Lower lobe of right lung (tissue), 2 donors: Measurements from ENCODE around the gene KLHL11. TPM values are rescaled to one million over a fixed set of nuclear protein-coding genes. Genes with fewer than 3 reads are reported as not detected.

Experiments
- ATAC-seq, 2 donors: fragments of 200-7000 bp; cut with Tn5 transposase; one replicate each; pipeline ENCODE4 v1.9.1; 2020 to 2022; ENCODE audit warnings: mild to moderate bottlenecking in 2 of 2, moderate library complexity in 2 of 2
- DNase-seq: peaks from one replicate; pipeline ENCODE4 v3.0.0-alpha.2; 2020
- H3K27ac ChIP-seq: fragments of 200-600 bp; one replicate; pipeline ENCODE4 v1.8.0; 2022
- H3K27me3 ChIP-seq: fragments of 200-600 bp; one replicate; pipeline ENCODE4 v1.8.0; 2022; ENCODE audit warnings: low read depth
- H3K36me3 ChIP-seq: fragments of 200-600 bp; one replicate; pipeline ENCODE4 v1.8.0; 2022; ENCODE audit warnings: mild to moderate bottlenecking
- H3K4me1 ChIP-seq: fragments of 200-600 bp; one replicate; pipeline ENCODE4 v1.8.0; 2022
- H3K4me3 ChIP-seq: fragments of 200-600 bp; one replicate; pipeline ENCODE4 v1.8.0; 2022; ENCODE audit warnings: mild to moderate bottlenecking
- H3K9me3 ChIP-seq: fragments of 200-600 bp; one replicate; pipeline ENCODE4 v1.8.0; 2022
- CTCF ChIP-seq: fragments of 200-600 bp; IDR thresholded peaks from one replicate; pipeline ENCODE4 v1.8.0; 2022; ENCODE audit warnings: antibody characterized with exemption, mild to moderate bottlenecking
- intact Hi-C: fragments of 100-400 bp; cut with DNase I; formaldehyde crosslinking; loops from one replicate; pipeline ENCODE4 v1.11.0; 2022
- long read RNA-seq: library from polyadenylated mRNA; unstranded; transcript quantifications from one replicate; pipeline ENCODE4 v2.0.0, GENCODE V29; 2021
- total RNA-seq: library from RNA; stranded (reverse); fragmentation: NEBNext Ultra II Directional; extraction: Animal tissue kit (Norgen Biotek cat#: 25700); gene quantifications from one replicate; pipeline ENCODE4 v1.2.1, GENCODE V29; 2021
- donor health status: DM: no; HTN: yes; CAD: no; lungs with severe emphysema.

Gene KLHL11
- 12.3 TPM for total RNA-seq
- long read RNA-seq, partial matches to known transcripts: 0 of 6 reads
- long read RNA-seq, other reads (novel, unspliced or antisense): 3 of 6 reads

- H3K27ac ChIP-seq: peak within 1 kb of the TSS; percentile 97
- ATAC-seq (peak; percentile 98), DNase-seq (peak; percentile 93)
- peak; percentile 23 for TF ChIP-seq CTCF
- H3K4me1 ChIP-seq: peaks cover 36% of the 10 kb centered on the region
- intact Hi-C loops: no loop called here
- H3K9me3 ChIP-seq: no peaks in the 10 kb centered on the region
- peak within 1 kb of the TSS; percentile 100 for H3K4me3 ChIP-seq
- H3K36me3 ChIP-seq: peaks cover 31% of the 10 kb centered on the region
- H3K27me3 ChIP-seq: no peaks in the 10 kb centered on the region
Measured at GRCh38 chr17:41864836-41865595, at the start of gene KLHL11. Gene KLHL11 (minus strand): TSS chr17:41865423. CDS start chr17:41865370, 53 bp downstream.

- no peak for TF ChIP-seq CTCF
- Histone ChIP-seq H3K27me3 (no peaks in the 10 kb centered on the region), H3K36me3 (peaks cover 38% of the 10 kb centered on the region), H3K4me1 (peaks cover 40% of the 10 kb centered on the region), H3K9me3 (no peaks in the 10 kb centered on the region), H3K27ac (no peak overlapping the region), H3K4me3 (no peak overlapping the region)
- intact Hi-C loops: no loop called here
- DNase-seq (no peak), ATAC-seq (no peak)
Measured at GRCh38 chr17:41915020-41915419, 49.8 kb upstream of the KLHL11 start.

GRCh38 chr17:41914358-41914766 is 49.1 kb upstream of the KLHL11 start:
- Histone ChIP-seq H3K9me3 (no peaks in the 10 kb centered on the region), H3K27me3 (no peaks in the 10 kb centered on the region), H3K4me3 (no peak overlapping the region), H3K27ac (no peak overlapping the region), H3K4me1 (peaks cover 34% of the 10 kb centered on the region), H3K36me3 (peaks cover 44% of the 10 kb centered on the region)
- intact Hi-C loops: no loop called here
- DNase-seq: no peak
- no peak for ATAC-seq
- no peak for TF ChIP-seq CTCF

GRCh38 chr17:41913798-41914197 is 48.6 kb upstream of the KLHL11 start:
- no peak for ATAC-seq
- Histone ChIP-seq H3K9me3 (no peaks in the 10 kb centered on the region), H3K36me3 (peaks cover 50% of the 10 kb centered on the region), H3K27ac (no peak overlapping the region), H3K4me3 (no peak overlapping the region), H3K27me3 (no peaks in the 10 kb centered on the region), H3K4me1 (peaks cover 32% of the 10 kb centered on the region)
- intact Hi-C loops: no loop called here
- TF ChIP-seq CTCF: no peak
- DNase-seq: no peak

- no peaks in the 10 kb centered on the region for H3K27me3 ChIP-seq
- intact Hi-C loops: no loop called here
- no peak overlapping the region for H3K4me3 ChIP-seq
- peaks cover 59% of the 10 kb centered on the region for H3K36me3 ChIP-seq
- no peak overlapping the region for H3K27ac ChIP-seq
- DNase-seq (no peak), ATAC-seq (no peak)
- peaks cover 31% of the 10 kb centered on the region for H3K4me1 ChIP-seq
- TF ChIP-seq CTCF: no peak
- H3K9me3 ChIP-seq: no peaks in the 10 kb centered on the region
Measured at GRCh38 chr17:41912925-41913324, 47.7 kb upstream of the KLHL11 start.
